ENCODE results near the gene ORC4.

Gene ORC4

GRCh38 chr2:148028781-148029180 lies 8.2 kb upstream of the ORC4 start:
- TF ChIP-seq CTCF (conservative IDR thresholded peaks at IDR 0.05; ENCODE audit: low read depth, low read length): no peak
- no peak overlapping the region for H3K4me3 ChIP-seq (ENCODE audit: low read depth, low read length)
- no peak for DNase-seq (ENCODE audit: low read depth)

GRCh38 chr2:148027822-148028221 lies 7.3 kb upstream of the ORC4 start:
- H3K4me3 ChIP-seq (ENCODE audit: low read depth, low read length): no peak overlapping the region
- TF ChIP-seq CTCF (conservative IDR thresholded peaks at IDR 0.05; ENCODE audit: low read depth, low read length): no peak
- peak; percentile 20 for DNase-seq (ENCODE audit: low read depth)

- H3K4me3 ChIP-seq (ENCODE audit: low read depth, low read length): no peak overlapping the region
- no peak for DNase-seq (ENCODE audit: low read depth)
- no peak for TF ChIP-seq CTCF (conservative IDR thresholded peaks at IDR 0.05; ENCODE audit: low read depth, low read length)
These were observed 6.0 kb upstream of the ORC4 start for GRCh38 chr2:148026573-148026972.

- DNase-seq (ENCODE audit: low read depth): no peak
- TF ChIP-seq CTCF (conservative IDR thresholded peaks at IDR 0.05; ENCODE audit: low read depth, low read length): no peak
- no peak overlapping the region for H3K4me3 ChIP-seq (ENCODE audit: low read depth, low read length)
These were observed 3.3 kb upstream of the ORC4 start for GRCh38 chr2:148023861-148024260.

GRCh38 chr2:148022882-148023281 lies 2.3 kb upstream of the ORC4 start:
- no peak for DNase-seq (ENCODE audit: low read depth)
- TF ChIP-seq CTCF (conservative IDR thresholded peaks at IDR 0.05; ENCODE audit: low read depth, low read length): no peak
- peak overlapping the region; percentile 79 for H3K4me3 ChIP-seq (ENCODE audit: low read depth, low read length)

- H3K4me3 ChIP-seq (ENCODE audit: low read depth, low read length): peak overlapping the region; percentile 79
- TF ChIP-seq CTCF (conservative IDR thresholded peaks at IDR 0.05; ENCODE audit: low read depth, low read length): no peak
- DNase-seq (ENCODE audit: low read depth): peak; percentile 18
These were observed 1.8 kb upstream of the ORC4 start for GRCh38 chr2:148022351-148022750.

GRCh38 chr2:148021886-148022285 lies 1.3 kb upstream of the ORC4 start:
- peak overlapping the region; percentile 79 for H3K4me3 ChIP-seq (ENCODE audit: low read depth, low read length)
- peak; percentile 8 for DNase-seq (ENCODE audit: low read depth)
- TF ChIP-seq CTCF (conservative IDR thresholded peaks at IDR 0.05; ENCODE audit: low read depth, low read length): no peak

Measured in choroid plexus epithelial cell (primary cell).